ENCODE data around the gene NAA16.

DNA sequence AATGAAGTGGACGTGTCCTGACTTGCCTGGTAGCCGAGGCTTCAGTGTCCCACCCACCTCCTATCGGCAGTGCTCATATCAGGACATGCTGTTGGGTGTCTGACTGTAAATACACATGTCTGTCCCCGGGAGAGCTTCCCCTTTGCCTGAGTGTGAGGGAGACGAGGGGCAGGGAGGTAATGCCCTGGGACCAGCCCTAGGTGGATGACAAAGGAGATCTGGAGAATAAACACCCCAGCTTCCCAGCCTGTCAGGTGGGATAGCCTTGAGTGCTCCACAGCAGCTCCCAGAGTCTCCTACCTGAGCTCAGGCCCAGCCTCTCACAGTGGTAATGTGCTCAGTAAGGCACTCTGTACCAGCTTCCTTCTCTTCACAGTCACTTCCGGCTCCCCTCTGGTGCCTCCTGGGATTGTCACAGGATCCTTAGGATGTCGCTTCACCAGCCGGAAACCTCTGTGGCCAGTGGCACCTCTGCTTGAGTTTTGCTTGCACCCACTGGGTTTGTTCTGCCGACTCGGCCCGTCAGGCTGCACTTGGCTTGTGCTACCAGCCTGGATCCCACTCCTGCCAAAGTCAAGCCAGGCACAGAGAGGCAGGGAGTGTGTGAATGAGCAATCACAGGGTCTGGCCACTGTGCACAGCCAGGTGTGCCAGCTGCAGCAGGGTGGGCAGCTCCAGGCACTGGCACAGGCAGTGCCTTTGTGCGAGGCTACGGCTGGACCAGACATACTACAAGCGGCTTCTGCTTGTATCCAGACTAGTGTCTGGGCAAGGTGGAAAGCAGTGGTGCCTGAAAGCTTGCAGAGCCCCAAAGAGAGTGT lies 91.8 kb downstream of the NAA16 start:
- TF ChIP-seq, protein P1, sequence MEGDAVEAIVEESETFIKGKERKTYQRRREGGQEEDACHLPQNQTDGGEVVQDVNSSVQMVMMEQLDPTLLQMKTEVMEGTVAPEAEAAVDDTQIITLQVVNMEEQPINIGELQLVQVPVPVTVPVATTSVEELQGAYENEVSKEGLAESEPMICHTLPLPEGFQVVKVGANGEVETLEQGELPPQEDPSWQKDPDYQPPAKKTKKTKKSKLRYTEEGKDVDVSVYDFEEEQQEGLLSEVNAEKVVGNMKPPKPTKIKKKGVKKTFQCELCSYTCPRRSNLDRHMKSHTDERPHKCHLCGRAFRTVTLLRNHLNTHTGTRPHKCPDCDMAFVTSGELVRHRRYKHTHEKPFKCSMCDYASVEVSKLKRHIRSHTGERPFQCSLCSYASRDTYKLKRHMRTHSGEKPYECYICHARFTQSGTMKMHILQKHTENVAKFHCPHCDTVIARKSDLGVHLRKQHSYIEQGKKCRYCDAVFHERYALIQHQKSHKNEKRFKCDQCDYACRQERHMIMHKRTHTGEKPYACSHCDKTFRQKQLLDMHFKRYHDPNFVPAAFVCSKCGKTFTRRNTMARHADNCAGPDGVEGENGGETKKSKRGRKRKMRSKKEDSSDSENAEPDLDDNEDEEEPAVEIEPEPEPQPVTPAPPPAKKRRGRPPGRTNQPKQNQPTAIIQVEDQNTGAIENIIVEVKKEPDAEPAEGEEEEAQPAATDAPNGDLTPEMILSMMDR (conservative IDR thresholded peaks at IDR 0.05; ENCODE audit: low read depth, low read length): no peak
- no peak for TF ChIP-seq MXI1 (IDR thresholded peaks at IDR 0.05; ENCODE audit: borderline replicate concordance, low read depth, low read length)

All from IMR-90 (cell line).